HG03139 (cell line): ENCODE data around the gene HTR2C.

ENCODE experiments used
- ATAC-seq: cut with Tn5 transposase; IDR thresholded peaks from one replicate; pipeline ENCODE4 v1.9.1; 2021; ENCODE audit not compliant: unreplicated experiment

The HTR2C gene

DNA sequence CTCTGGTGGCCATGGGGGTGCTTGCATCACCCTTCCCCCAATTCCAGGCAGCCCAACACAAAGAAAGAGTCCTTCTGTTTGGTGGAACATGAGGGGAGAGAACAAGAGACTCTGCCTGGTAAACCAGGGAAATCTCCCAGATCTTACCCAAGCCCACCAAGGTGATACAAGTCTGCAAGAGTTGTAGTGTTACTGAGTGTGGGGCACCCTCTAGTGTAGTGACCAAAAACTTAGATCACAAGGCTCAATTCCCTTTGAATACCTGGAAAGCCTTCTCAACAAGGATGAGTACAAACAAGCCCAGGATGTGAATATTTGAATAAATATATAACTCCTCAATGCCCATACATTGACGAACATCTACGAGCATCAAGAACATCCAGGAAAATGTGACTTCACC lies 368.8 kb downstream of the HTR2C start:
- no peak for ATAC-seq
